Measurements from ENCODE around the gene MOG. TPM values are rescaled to one million over a fixed set of nuclear protein-coding genes. Genes with fewer than 3 reads are reported as not detected.

The MOG gene
- total RNA-seq, 1 experiment from 2014 or later: not detected

- DNase-seq: no peak
- intact Hi-C loops (cut with micrococcal nuclease; ENCODE audit: unreplicated experiment): no loop called here
- BruUV-seq (replicated peaks): no TSS peak
- Mint-ChIP-seq H3K4me1 (ENCODE audit: low read depth, unreplicated experiment) (peaks cover 14% of the 10 kb centered on the region), H3K27me3 (ENCODE audit: insufficient read depth, unreplicated experiment) (peaks cover 40% of the 10 kb centered on the region), H3K4me3 (ENCODE audit: unreplicated experiment) (no peak overlapping the region), H3K27ac (ENCODE audit: unreplicated experiment) (no peak overlapping the region), H3K9me3 (ENCODE audit: unreplicated experiment) (no peaks in the 10 kb centered on the region), H3K36me3 (ENCODE audit: insufficient read depth, unreplicated experiment) (no peaks in the 10 kb centered on the region)
- TF ChIP-seq, protein P1, sequence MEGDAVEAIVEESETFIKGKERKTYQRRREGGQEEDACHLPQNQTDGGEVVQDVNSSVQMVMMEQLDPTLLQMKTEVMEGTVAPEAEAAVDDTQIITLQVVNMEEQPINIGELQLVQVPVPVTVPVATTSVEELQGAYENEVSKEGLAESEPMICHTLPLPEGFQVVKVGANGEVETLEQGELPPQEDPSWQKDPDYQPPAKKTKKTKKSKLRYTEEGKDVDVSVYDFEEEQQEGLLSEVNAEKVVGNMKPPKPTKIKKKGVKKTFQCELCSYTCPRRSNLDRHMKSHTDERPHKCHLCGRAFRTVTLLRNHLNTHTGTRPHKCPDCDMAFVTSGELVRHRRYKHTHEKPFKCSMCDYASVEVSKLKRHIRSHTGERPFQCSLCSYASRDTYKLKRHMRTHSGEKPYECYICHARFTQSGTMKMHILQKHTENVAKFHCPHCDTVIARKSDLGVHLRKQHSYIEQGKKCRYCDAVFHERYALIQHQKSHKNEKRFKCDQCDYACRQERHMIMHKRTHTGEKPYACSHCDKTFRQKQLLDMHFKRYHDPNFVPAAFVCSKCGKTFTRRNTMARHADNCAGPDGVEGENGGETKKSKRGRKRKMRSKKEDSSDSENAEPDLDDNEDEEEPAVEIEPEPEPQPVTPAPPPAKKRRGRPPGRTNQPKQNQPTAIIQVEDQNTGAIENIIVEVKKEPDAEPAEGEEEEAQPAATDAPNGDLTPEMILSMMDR (IDR thresholded peaks at IDR 0.05; ENCODE audit: insufficient read depth in 1 of 2, low read depth in 1 of 2, low read length in 1 of 2, severe bottlenecking in 1 of 2, unreplicated experiment in 1 of 2): no peak
- ChIA-PET CTCF (no interaction called here), POLR2A (no interaction called here)
- H3K4me1 ChIP-seq: 0 out of 2 replicates have a peak, but pooled peaks cover 5% of the 10 kb centered on the region
- H3K36me3 ChIP-seq (ENCODE audit: control insufficient read depth, insufficient read depth, low read length): no peaks in the 10 kb centered on the region
- no peaks in the 10 kb centered on the region for H3K9me3 ChIP-seq
- no peaks in the 10 kb centered on the region for H3K27me3 ChIP-seq (replicated peaks; ENCODE audit: control insufficient read depth, insufficient read depth, low read length)
- H3K4me3 ChIP-seq (ENCODE audit: low read depth, low read length): no peak overlapping the region
Observed at GRCh38 chr6:29629571-29629970, 27.3 kb upstream of the MOG start.

GRCh38 chr6:29630315-29630714 lies 26.6 kb upstream of the MOG start:
- ChIA-PET CTCF (interaction anchor here (0.6 kb wide), 1 partner anchor 185 kb away, joined by 4 read pairs; no protein-coding TSS in a partner anchor), POLR2A (no interaction called here)
- DNase-seq: no peak
- intact Hi-C loops (cut with micrococcal nuclease; ENCODE audit: unreplicated experiment): no loop called here
- Mint-ChIP-seq H3K27ac (ENCODE audit: unreplicated experiment) (no peak overlapping the region), H3K27me3 (ENCODE audit: insufficient read depth, unreplicated experiment) (peaks cover 39% of the 10 kb centered on the region), H3K36me3 (ENCODE audit: insufficient read depth, unreplicated experiment) (no peaks in the 10 kb centered on the region), H3K9me3 (ENCODE audit: unreplicated experiment) (no peaks in the 10 kb centered on the region), H3K4me1 (ENCODE audit: low read depth, unreplicated experiment) (peaks cover 14% of the 10 kb centered on the region), H3K4me3 (ENCODE audit: unreplicated experiment) (no peak overlapping the region)
- H3K4me3 ChIP-seq (ENCODE audit: low read depth, low read length): no peak overlapping the region
- BruUV-seq (replicated peaks): no TSS peak
- no peaks in the 10 kb centered on the region for H3K27me3 ChIP-seq (replicated peaks; ENCODE audit: control insufficient read depth, insufficient read depth, low read length)
- no peaks in the 10 kb centered on the region for H3K36me3 ChIP-seq (ENCODE audit: control insufficient read depth, insufficient read depth, low read length)
- TF ChIP-seq, protein P1 (IDR thresholded peaks at IDR 0.05; ENCODE audit: insufficient read depth in 1 of 2, low read depth in 1 of 2, low read length in 1 of 2, severe bottlenecking in 1 of 2, unreplicated experiment in 1 of 2): no peak
- no peaks in the 10 kb centered on the region for H3K9me3 ChIP-seq
- H3K4me1 ChIP-seq: 0 out of 2 replicates have a peak, but pooled peaks cover 5% of the 10 kb centered on the region

DNA sequence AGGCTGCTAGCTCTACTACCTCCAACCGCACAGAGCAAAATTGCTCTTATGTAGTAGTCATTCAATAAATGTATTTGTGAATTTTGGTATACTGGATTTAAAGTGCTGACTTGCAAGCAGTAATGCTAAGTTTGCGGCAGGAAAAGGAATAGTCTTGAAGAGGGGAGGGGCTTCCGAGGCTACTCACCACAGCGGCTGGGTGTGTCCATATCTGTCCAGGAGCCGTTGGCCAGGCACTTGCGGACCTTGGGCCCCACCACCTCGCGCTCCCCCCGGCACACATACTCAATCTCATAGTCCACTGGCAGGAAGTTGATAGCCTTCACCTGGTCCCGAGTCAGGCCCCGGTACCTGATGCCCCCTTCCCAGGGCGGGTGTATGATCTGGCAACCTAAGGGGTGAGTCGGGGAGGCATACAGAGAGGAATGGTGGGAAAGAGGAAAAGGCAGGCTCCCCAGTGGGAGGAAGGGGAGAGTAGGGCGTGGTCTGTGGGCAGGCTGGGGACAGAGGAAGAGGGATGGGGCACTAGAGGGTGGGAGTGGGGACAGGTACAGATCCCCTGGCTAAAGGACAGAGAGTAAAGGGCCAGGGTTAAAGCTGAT lies 25.6 kb upstream of the MOG start:
- Histone ChIP-seq H3K4me3 (ENCODE audit: low read depth, low read length) (no peak overlapping the region), H3K27me3 (replicated peaks; ENCODE audit: control insufficient read depth, insufficient read depth, low read length) (no peaks in the 10 kb centered on the region), H3K36me3 (ENCODE audit: control insufficient read depth, insufficient read depth, low read length) (no peaks in the 10 kb centered on the region), H3K4me1 (0 out of 2 replicates have a peak, but pooled peaks cover 5% of the 10 kb centered on the region), H3K9me3 (no peaks in the 10 kb centered on the region)
- no peaks in the 10 kb centered on the region for H3K9me3 Mint-ChIP-seq (ENCODE audit: unreplicated experiment)
- peaks cover 33% of the 10 kb centered on the region for H3K27me3 Mint-ChIP-seq (ENCODE audit: insufficient read depth, unreplicated experiment)
- H3K36me3 Mint-ChIP-seq (ENCODE audit: insufficient read depth, unreplicated experiment): no peaks in the 10 kb centered on the region
- TF ChIP-seq, protein P1 (IDR thresholded peaks at IDR 0.05; ENCODE audit: insufficient read depth in 1 of 2, low read depth in 1 of 2, low read length in 1 of 2, severe bottlenecking in 1 of 2, unreplicated experiment in 1 of 2): no peak
- DNase-seq: no peak
- peak overlapping the region; percentile 82 for H3K4me3 Mint-ChIP-seq (ENCODE audit: unreplicated experiment)
- intact Hi-C loops (cut with micrococcal nuclease; ENCODE audit: unreplicated experiment): no loop called here
- CTCF ChIA-PET: no interaction called here
- no TSS peak for BruUV-seq (replicated peaks)
- no peak overlapping the region for H3K27ac Mint-ChIP-seq (ENCODE audit: unreplicated experiment)
- peaks cover 14% of the 10 kb centered on the region for H3K4me1 Mint-ChIP-seq (ENCODE audit: low read depth, unreplicated experiment)
- POLR2A ChIA-PET: no interaction called here
